PC-3 (cell line): ENCODE data around the gene VWA3B. TPM values are rescaled to one million over a fixed set of nuclear protein-coding genes. Genes with fewer than 3 reads are reported as not detected.

Source experiments
- ATAC-seq: fragments of 200-7000 bp; cut with Tn5 transposase; 2 replicates; pipeline ENCODE4 v1.9.1; 2020; ENCODE audit warnings: mild to moderate bottlenecking, moderate library complexity
- BruUV-seq: library from RNA; stranded (reverse); fragments of 400-500 nt; replicated peaks from 2 replicates; lab custom pipeline; 2021; lab: Mats Ljungman, UMichigan
- CTCF ChIA-PET: fragments of 300-600 bp; sonication (Branson Sonifier 250); formaldehyde crosslinking; loops from one replicate; lab custom pipeline; 2022; ENCODE audit warnings: antibody characterized with exemption; lab: Charles Lee
- POLR2A ChIA-PET: fragments of 300-600 bp; sonication (Branson Sonifier 250); formaldehyde crosslinking; loops from one replicate; lab custom pipeline; 2022; ENCODE audit warnings: antibody characterized with exemption; ENCODE audit not compliant: unreplicated experiment; lab: Charles Lee
- DNase-seq: peaks from one replicate; pipeline ENCODE4 v3.0.0-alpha.2; 2015
- H2AFZ ChIP-seq: fragments of 300-600 bp; sonication (generic); 2 replicates; pipeline ENCODE4 v1.6.0; 2016; ENCODE audit warnings: antibody characterized with exemption, low read length
- H3F3A ChIP-seq: fragments of 300-600 bp; sonication (generic); one replicate; pipeline ENCODE4 v1.6.0; 2017; ENCODE audit warnings: antibody characterized with exemption, low read length, control low read depth, mild to moderate bottlenecking; ENCODE audit not compliant: unreplicated experiment
- H3K27ac ChIP-seq: fragments of 300-600 bp; sonication (generic); 2 replicates; pipeline ENCODE4 v1.5.1; 2016; ENCODE audit warnings: mild to moderate bottlenecking, low read length
- H3K27me3 ChIP-seq: fragments of 300-600 bp; sonication (generic); 2 replicates; pipeline ENCODE4 v1.6.1; 2016; ENCODE audit warnings: low read length, mixed read lengths
- H3K36me3 ChIP-seq: fragments of 300-600 bp; sonication (generic); 2 replicates; pipeline ENCODE4 v1.6.1; 2016; ENCODE audit warnings: low read depth, mixed run types, low read length, mixed read lengths
- H3K4me1 ChIP-seq: fragments of 300-600 bp; sonication (generic); 2 replicates; pipeline ENCODE4 v1.5.1; 2016; ENCODE audit warnings: low read length; ENCODE audit not compliant: insufficient read depth
- H3K4me2 ChIP-seq: fragments of 300-600 bp; sonication (generic); 2 replicates; pipeline ENCODE4 v1.6.0; 2016; ENCODE audit warnings: low read length
- H3K4me3 ChIP-seq: fragments of 300-600 bp; sonication (generic); 2 replicates; pipeline ENCODE4 v1.5.1; 2016; ENCODE audit warnings: mild to moderate bottlenecking, low read length, mixed read lengths
- H3K79me2 ChIP-seq: fragments of 300-600 bp; sonication (generic); 2 replicates; pipeline ENCODE4 v1.6.1; 2017; ENCODE audit warnings: low read length, mixed read lengths
- H3K9ac ChIP-seq: fragments of 300-600 bp; sonication (generic); 2 replicates; pipeline ENCODE4 v1.6.0; 2016; ENCODE audit warnings: mild to moderate bottlenecking, low read length
- H3K9me2 ChIP-seq: fragments of 300-600 bp; sonication (generic); replicated peaks from 2 replicates; pipeline ENCODE4 v1.6.1; 2016; ENCODE audit warnings: mixed run types, low read length, mixed read lengths
- H3K9me3 ChIP-seq: fragments of 300-600 bp; sonication (generic); 2 replicates; pipeline ENCODE4 v1.6.1; 2016; ENCODE audit warnings: low read length, mixed read lengths
- H4K20me1 ChIP-seq: fragments of 300-600 bp; sonication (generic); 2 replicates; pipeline ENCODE4 v1.6.1; 2016; ENCODE audit warnings: low read length, mixed read lengths
- EZH2 ChIP-seq: fragments of 300-600 bp; sonication (generic); IDR thresholded peaks from one replicate; pipeline ENCODE4 v1.6.1; 2017; ENCODE audit warnings: antibody characterized with exemption, mild to moderate bottlenecking, low read length; ENCODE audit not compliant: unreplicated experiment
- EZH2phosphoT487 ChIP-seq: fragments of 300-600 bp; sonication (generic); IDR thresholded peaks from 2 replicates; pipeline ENCODE4 v1.6.1; 2018; ENCODE audit warnings: mild to moderate bottlenecking, antibody characterized with exemption, low read length, borderline replicate concordance
- intact Hi-C: fragments of 100-400 bp; cut with micrococcal nuclease; formaldehyde crosslinking; loops from 2 replicates; pipeline ENCODE4 v1.9.0; 2023
- total RNA-seq: library from RNA; depleted of rRNA; stranded (reverse); fragments of >200 nt; gene quantifications from 2 replicates; pipeline ENCODE4 v1.2.3, GENCODE V29; 2014
- TF ChIP-seq, protein P1 (sequence below): fragments of 300-600 bp; sonication (generic); conservative IDR thresholded peaks from 2 replicates; pipeline ENCODE4 v1.5.1; 2017; ENCODE audit warnings: antibody characterized with exemption, low read depth, mild to moderate bottlenecking, low read length

The VWA3B gene
- total RNA-seq, 1 experiment from 2014 or later: not detected

DNA sequence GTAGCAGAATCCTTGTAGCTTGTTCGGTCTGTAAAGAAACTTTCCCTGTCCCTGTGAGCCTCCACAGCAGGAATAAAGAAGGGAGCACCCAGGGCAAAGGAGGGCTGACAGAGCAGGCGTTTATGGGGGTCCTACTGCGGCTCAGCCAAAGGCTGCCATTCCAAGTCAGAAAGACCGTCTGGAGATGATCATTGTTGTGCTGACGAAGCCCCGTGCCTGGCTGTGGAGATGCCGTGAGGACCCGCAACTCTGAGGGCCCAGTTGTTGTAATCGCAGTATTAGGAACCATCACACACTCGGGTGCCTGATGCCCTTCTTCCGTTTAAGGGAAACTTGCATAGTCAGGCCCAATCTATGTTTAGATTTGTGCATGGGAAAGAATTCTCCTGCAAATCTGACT, 16.9 kb upstream of the VWA3B start:
- CTCF ChIA-PET: no interaction called here
- Histone ChIP-seq H3K4me2 (no peak overlapping the region), H3F3A (no peaks in the 10 kb centered on the region), H3K27me3 (no peaks in the 10 kb centered on the region), H2AFZ (no peak overlapping the region), H3K36me3 (no peaks in the 10 kb centered on the region), H3K79me2 (no peaks in the 10 kb centered on the region), H3K4me3 (no peak overlapping the region), H3K9me3 (no peaks in the 10 kb centered on the region), H3K4me1 (no peaks in the 10 kb centered on the region), H4K20me1 (no peaks in the 10 kb centered on the region), H3K27ac (no peak overlapping the region), H3K9me2 (no peaks in the 10 kb centered on the region), H3K9ac (no peak overlapping the region)
- no peak for DNase-seq
- no peak for ATAC-seq
- POLR2A ChIA-PET: no interaction called here
- no TSS peak for BruUV-seq
- TF ChIP-seq, protein P1, sequence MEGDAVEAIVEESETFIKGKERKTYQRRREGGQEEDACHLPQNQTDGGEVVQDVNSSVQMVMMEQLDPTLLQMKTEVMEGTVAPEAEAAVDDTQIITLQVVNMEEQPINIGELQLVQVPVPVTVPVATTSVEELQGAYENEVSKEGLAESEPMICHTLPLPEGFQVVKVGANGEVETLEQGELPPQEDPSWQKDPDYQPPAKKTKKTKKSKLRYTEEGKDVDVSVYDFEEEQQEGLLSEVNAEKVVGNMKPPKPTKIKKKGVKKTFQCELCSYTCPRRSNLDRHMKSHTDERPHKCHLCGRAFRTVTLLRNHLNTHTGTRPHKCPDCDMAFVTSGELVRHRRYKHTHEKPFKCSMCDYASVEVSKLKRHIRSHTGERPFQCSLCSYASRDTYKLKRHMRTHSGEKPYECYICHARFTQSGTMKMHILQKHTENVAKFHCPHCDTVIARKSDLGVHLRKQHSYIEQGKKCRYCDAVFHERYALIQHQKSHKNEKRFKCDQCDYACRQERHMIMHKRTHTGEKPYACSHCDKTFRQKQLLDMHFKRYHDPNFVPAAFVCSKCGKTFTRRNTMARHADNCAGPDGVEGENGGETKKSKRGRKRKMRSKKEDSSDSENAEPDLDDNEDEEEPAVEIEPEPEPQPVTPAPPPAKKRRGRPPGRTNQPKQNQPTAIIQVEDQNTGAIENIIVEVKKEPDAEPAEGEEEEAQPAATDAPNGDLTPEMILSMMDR: no peak
- TF ChIP-seq EZH2 (no peak), EZH2phosphoT487 (no peak)
- intact Hi-C loops: no loop called here

- intact Hi-C loops: no loop called here
- Histone ChIP-seq H3K27me3 (no peaks in the 10 kb centered on the region), H3K4me3 (no peak overlapping the region), H3F3A (no peaks in the 10 kb centered on the region), H3K36me3 (no peaks in the 10 kb centered on the region), H3K9me2 (no peaks in the 10 kb centered on the region), H3K9ac (no peak overlapping the region), H3K9me3 (no peaks in the 10 kb centered on the region), H3K4me1 (no peaks in the 10 kb centered on the region), H3K4me2 (no peak overlapping the region), H3K27ac (no peak overlapping the region), H4K20me1 (no peaks in the 10 kb centered on the region), H2AFZ (no peak overlapping the region), H3K79me2 (no peaks in the 10 kb centered on the region)
- no peak for DNase-seq
- no peak for ATAC-seq
- POLR2A ChIA-PET: no interaction called here
- no TSS peak for BruUV-seq
- CTCF ChIA-PET: no interaction called here
- TF ChIP-seq, protein P1: no peak
- no peak for TF ChIP-seq EZH2
- no peak for TF ChIP-seq EZH2phosphoT487
Measured at GRCh38 chr2:98072442-98072841, 14.5 kb upstream of the VWA3B start.

DNA sequence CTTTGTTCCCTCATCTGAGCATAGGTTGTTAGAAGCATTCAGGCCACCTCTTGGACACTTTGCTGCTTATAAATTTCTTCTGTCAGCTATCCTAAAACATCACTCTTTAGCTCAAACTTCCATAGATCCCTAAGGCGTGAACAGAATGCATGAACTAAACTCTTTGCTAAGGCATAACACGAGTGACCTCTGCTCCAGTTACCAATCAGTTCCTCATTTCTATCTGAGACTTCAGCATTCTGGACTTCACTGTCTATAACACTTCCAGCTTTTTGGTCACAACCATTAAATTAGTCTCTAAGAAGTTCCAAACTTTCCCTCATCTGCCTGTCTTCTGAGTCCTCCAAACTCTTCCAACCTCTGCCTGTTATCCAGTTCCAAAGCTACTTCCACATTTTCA, 8.3 kb upstream of the VWA3B start:
- no peaks in the 10 kb centered on the region for H3K9me2 ChIP-seq
- H4K20me1 ChIP-seq: no peaks in the 10 kb centered on the region
- H3K27me3 ChIP-seq: no peaks in the 10 kb centered on the region
- H2AFZ ChIP-seq: no peak overlapping the region
- no peaks in the 10 kb centered on the region for H3K9me3 ChIP-seq
- TF ChIP-seq EZH2phosphoT487 (no peak), EZH2 (no peak)
- TF ChIP-seq, protein P1: no peak
- H3F3A ChIP-seq: no peaks in the 10 kb centered on the region
- POLR2A ChIA-PET: no interaction called here
- H3K79me2 ChIP-seq: no peaks in the 10 kb centered on the region
- no peak overlapping the region for H3K4me3 ChIP-seq
- no peaks in the 10 kb centered on the region for H3K36me3 ChIP-seq
- H3K4me2 ChIP-seq: no peak overlapping the region
- H3K9ac ChIP-seq: no peak overlapping the region
- no peak for ATAC-seq
- H3K4me1 ChIP-seq: no peaks in the 10 kb centered on the region
- intact Hi-C loops: no loop called here
- CTCF ChIA-PET: no interaction called here
- BruUV-seq: no TSS peak
- no peak for DNase-seq
- H3K27ac ChIP-seq: no peak overlapping the region
